Measurements from ENCODE around the gene PLXNB1.

Gene PLXNB1

DNA sequence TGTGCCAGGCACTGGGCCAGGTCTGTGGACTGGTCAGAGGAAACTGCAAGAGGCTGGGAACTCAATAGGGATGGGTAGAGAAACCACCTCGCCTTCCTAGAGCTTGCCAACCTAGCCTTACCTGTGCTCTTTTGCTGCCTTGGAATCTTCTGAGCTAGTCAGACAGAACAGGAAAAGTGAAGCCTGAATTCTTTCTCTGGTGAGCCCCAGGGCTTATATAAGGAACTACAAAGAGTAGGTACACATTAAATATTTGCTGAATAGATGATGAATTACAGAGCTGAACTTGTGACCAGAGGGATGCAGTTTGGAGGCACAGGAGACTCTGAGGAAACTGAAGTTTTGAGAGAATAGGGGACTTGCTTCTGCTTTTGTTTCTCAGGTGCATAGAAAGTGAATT is 73.5 kb downstream of the PLXNB1 start:
- no peak for DNase-seq

DNA sequence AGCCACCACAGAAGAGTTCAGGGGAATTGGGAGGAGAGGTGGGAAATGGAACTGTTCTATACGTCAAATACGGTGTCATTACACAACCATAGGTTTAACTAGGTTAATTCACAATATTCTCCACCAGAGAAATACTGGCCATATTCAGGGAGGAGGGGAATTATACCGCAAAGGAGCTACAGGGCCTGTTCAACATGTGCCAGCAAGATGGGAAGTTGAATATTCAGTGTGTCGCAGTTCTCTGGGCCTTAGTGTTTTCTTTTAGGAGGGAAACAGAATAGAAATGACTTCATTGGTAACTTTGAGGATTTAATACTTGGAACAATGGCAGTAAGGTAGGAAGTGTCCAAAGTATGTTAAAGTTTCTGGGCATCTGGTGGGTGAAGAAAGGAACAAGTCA is 75.9 kb downstream of the PLXNB1 start:
- no peak for DNase-seq

All from stimulated activated CD4-positive, alpha-beta T cell treated with anti-CD3 and anti-CD28 coated beads, Interleukin-4, amount 100 ng/mL, for 24 hours (primary cell).